HepG2 (cell line): ENCODE measurements around the gene PRDM10. TPM values are rescaled to one million over a fixed set of nuclear protein-coding genes. Genes with fewer than 3 reads are reported as not detected.

Experiments used
- ARID2 ChIP-seq: sonication (generic); formaldehyde crosslinking; IDR thresholded peaks from 2 replicates; pipeline ENCODE4 v1.8.1; 2022; ENCODE audit warnings: mild to moderate bottlenecking, missing genetic modification reagents, borderline replicate concordance
- ATF5 ChIP-seq: sonication (generic); formaldehyde crosslinking; IDR thresholded peaks from 2 replicates; pipeline ENCODE4 v1.4.0; 2020; ENCODE audit warnings: mild to moderate bottlenecking, low read depth, missing genetic modification reagents
- ATF7 ChIP-seq, 2 experiments: fragments of 450-650 bp in 1 of 2; sonication (generic) in 1 of 2; formaldehyde crosslinking in 1 of 2; IDR thresholded peaks; 2 replicates each; pipeline versions ENCODE4 v1.4.0 to v1.6.1; 2016 to 2020; ENCODE audit warnings: antibody characterized with exemption in 1 of 2, mild to moderate bottlenecking in 1 of 2, missing genetic modification reagents in 1 of 2
- CEBPB ChIP-seq: IDR thresholded peaks from 2 replicates; pipeline ENCODE4 v1.6.1; 2011; ENCODE audit warnings: low read depth, low read length, improper control_type of control experiment, borderline replicate concordance
- ERF ChIP-seq: IDR thresholded peaks from 2 replicates; pipeline ENCODE4 v1.6.1; 2018; ENCODE audit warnings: missing biosample characterization, missing genetic modification reagents
- HDAC1 ChIP-seq: sonication (generic); formaldehyde crosslinking; IDR thresholded peaks from 2 replicates; pipeline ENCODE4 v1.5.1; 2020; ENCODE audit warnings: mild to moderate bottlenecking, missing genetic modification reagents
- HDAC6 ChIP-seq: fragments of 200-600 bp; sonication (generic); IDR thresholded peaks from 2 replicates; pipeline ENCODE4 v1.7.0; 2017; ENCODE audit warnings: mild to moderate bottlenecking, antibody characterized with exemption, low read length, low read depth
- KLF12 ChIP-seq: sonication (generic); formaldehyde crosslinking; IDR thresholded peaks from 2 replicates; pipeline ENCODE4 v1.4.0; 2020; ENCODE audit warnings: missing genetic modification reagents, borderline replicate concordance
- KLF9 ChIP-seq: IDR thresholded peaks from 2 replicates; pipeline ENCODE4 v1.6.1; 2016; ENCODE audit warnings: low read depth
- MED8 ChIP-seq: sonication (generic); formaldehyde crosslinking; IDR thresholded peaks from 2 replicates; pipeline ENCODE4 v1.8.1; 2023; ENCODE audit warnings: mild to moderate bottlenecking, missing genetic modification reagents; ENCODE audit not compliant: insufficient replicate concordance
- MXI1 ChIP-seq: IDR thresholded peaks from 3 replicates; pipeline ENCODE4 v1.6.1; 2012; ENCODE audit warnings: low read depth, low read length, inconsistent platforms, borderline replicate concordance
- MYPOP ChIP-seq: sonication (generic); formaldehyde crosslinking; IDR thresholded peaks from 2 replicates; pipeline ENCODE4 v1.8.1; 2023; ENCODE audit warnings: mild to moderate bottlenecking, moderate library complexity, missing genetic modification reagents
- NFE2L1 ChIP-seq: sonication (generic); formaldehyde crosslinking; IDR thresholded peaks from 2 replicates; pipeline ENCODE4 v1.4.0; 2020; ENCODE audit warnings: missing genetic modification reagents, mild to moderate bottlenecking, borderline replicate concordance
- ZNF251 ChIP-seq: sonication (generic); formaldehyde crosslinking; IDR thresholded peaks from 2 replicates; pipeline ENCODE4 v1.9.0; 2021; ENCODE audit warnings: mild to moderate bottlenecking, missing genetic modification reagents
- ZNF333 ChIP-seq: sonication (generic); formaldehyde crosslinking; IDR thresholded peaks from 2 replicates; pipeline ENCODE4 v1.4.0; 2020; ENCODE audit warnings: mild to moderate bottlenecking, missing genetic modification reagents, borderline replicate concordance
- ZNF446 ChIP-seq: sonication (generic); formaldehyde crosslinking; IDR thresholded peaks from 2 replicates; pipeline ENCODE4 v1.5.0; 2020; ENCODE audit warnings: mild to moderate bottlenecking, missing genetic modification reagents
- ZNF720 ChIP-seq: sonication (generic); formaldehyde crosslinking; IDR thresholded peaks from 2 replicates; pipeline ENCODE4 v1.4.0; 2020; ENCODE audit warnings: missing genetic modification reagents
- polyA plus RNA-seq, 8 experiments: library from polyadenylated mRNA; depleted of rRNA in 3 of 8; stranded (reverse) in 7 of 8; unstranded in 1 of 8; fragments of >200 nt; fragmentation: Illumina TruSeq in 4 of 8; extraction: Trizol in 4 of 8; gene quantifications; 2 replicates each; pipeline versions ENCODE4 v1.2.1 to v1.2.3, GENCODE V29; 2011 to 2016; ENCODE audit warnings: low read depth in 4 of 8, missing spikeins in 1 of 8, mixed read lengths in 1 of 8; ENCODE audit not compliant: insufficient read depth in 1 of 8
- total RNA-seq, 5 experiments: library from RNA; depleted of rRNA; stranded (reverse); fragments of >200 nt; fragmentation: Illumina TruSeq; extraction: Trizol; gene quantifications; 2 replicates each; pipeline ENCODE4 v1.2.3, GENCODE V29; 2016; ENCODE audit warnings: low read depth in 1 of 5
- TF ChIP-seq, protein P1 (sequence below): sonication (generic); formaldehyde crosslinking; IDR thresholded peaks from 2 replicates; pipeline ENCODE4 v1.8.0; 2022; ENCODE audit warnings: mild to moderate bottlenecking, missing genetic modification reagents, borderline replicate concordance
- TF ChIP-seq, protein P2 (sequence below): sonication (generic); formaldehyde crosslinking; IDR thresholded peaks from 2 replicates; pipeline ENCODE4 v1.5.1; 2020; ENCODE audit warnings: mild to moderate bottlenecking, missing genetic modification reagents, borderline replicate concordance

Gene PRDM10
- total and polyA plus RNA-seq, 2 of the 13 experiments (the other 11 are each of a cell fraction or from before 2014, with no cell fraction given), result 5.7 to 5.8 TPM

GRCh38 chr11:129995163-129995562, 7.5 kb downstream of the PRDM10 start (continued):
- TF ChIP-seq ZNF333 (CRISPR knock-in tag) (no peak), ZNF720 (no peak), ATF5 (CRISPR knock-in tag) (no peak), ATF7 (IDR thresholded peaks at IDR 0.05) (no peak), ATF7 (CRISPR knock-in tag; IDR thresholded peaks at IDR 0.05) (no peak), KLF9 (CRISPR knock-in tag) (no peak), CEBPB (0 out of 2 replicates have a peak, but pooled peaks have one; percentile 5), KLF12 (CRISPR knock-in tag) (no peak), MXI1 (no peak), ZNF446 (CRISPR knock-in tag) (no peak), ZNF251 (CRISPR knock-in tag) (no peak), ARID2 (CRISPR knock-in tag) (no peak), ERF (CRISPR knock-in tag) (peak; percentile 59; the same call in 1 of the 2 replicates), HDAC1 (CRISPR knock-in tag) (peak; percentile 18), HDAC6 (no peak), MYPOP (no peak), MED8 (CRISPR knock-in tag) (no peak), NFE2L1 (no peak)
- TF ChIP-seq, protein P1, sequence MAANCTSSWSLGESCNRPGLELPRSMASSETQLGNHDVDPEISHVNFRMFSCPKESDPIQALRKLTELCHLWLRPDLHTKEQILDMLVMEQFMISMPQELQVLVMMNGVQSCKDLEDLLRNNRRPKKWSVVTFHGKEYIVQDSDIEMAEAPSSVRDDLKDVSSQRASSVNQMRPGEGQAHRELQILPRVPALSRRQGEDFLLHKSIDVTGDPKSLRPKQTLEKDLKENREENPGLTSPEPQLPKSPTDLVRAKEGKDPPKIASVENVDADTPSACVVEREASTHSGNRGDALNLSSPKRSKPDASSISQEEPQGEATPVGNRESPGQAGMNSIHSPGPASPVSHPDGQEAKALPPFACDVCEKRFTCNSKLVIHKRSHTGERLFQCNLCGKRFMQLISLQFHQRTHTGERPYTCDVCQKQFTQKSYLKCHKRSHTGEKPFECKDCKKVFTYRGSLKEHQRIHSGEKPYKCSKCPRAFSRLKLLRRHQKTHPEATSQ (CRISPR knock-in tag), result no peak
- TF ChIP-seq, protein P2, sequence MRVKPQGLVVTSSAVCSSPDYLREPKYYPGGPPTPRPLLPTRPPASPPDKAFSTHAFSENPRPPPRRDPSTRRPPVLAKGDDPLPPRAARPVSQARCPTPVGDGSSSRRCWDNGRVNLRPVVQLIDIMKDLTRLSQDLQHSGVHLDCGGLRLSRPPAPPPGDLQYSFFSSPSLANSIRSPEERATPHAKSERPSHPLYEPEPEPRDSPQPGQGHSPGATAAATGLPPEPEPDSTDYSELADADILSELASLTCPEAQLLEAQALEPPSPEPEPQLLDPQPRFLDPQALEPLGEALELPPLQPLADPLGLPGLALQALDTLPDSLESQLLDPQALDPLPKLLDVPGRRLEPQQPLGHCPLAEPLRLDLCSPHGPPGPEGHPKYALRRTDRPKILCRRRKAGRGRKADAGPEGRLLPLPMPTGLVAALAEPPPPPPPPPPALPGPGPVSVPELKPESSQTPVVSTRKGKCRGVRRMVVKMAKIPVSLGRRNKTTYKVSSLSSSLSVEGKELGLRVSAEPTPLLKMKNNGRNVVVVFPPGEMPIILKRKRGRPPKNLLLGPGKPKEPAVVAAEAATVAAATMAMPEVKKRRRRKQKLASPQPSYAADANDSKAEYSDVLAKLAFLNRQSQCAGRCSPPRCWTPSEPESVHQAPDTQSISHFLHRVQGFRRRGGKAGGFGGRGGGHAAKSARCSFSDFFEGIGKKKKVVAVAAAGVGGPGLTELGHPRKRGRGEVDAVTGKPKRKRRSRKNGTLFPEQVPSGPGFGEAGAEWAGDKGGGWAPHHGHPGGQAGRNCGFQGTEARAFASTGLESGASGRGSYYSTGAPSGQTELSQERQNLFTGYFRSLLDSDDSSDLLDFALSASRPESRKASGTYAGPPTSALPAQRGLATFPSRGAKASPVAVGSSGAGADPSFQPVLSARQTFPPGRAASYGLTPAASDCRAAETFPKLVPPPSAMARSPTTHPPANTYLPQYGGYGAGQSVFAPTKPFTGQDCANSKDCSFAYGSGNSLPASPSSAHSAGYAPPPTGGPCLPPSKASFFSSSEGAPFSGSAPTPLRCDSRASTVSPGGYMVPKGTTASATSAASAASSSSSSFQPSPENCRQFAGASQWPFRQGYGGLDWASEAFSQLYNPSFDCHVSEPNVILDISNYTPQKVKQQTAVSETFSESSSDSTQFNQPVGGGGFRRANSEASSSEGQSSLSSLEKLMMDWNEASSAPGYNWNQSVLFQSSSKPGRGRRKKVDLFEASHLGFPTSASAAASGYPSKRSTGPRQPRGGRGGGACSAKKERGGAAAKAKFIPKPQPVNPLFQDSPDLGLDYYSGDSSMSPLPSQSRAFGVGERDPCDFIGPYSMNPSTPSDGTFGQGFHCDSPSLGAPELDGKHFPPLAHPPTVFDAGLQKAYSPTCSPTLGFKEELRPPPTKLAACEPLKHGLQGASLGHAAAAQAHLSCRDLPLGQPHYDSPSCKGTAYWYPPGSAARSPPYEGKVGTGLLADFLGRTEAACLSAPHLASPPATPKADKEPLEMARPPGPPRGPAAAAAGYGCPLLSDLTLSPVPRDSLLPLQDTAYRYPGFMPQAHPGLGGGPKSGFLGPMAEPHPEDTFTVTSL, result peak; percentile 78; the same call in 1 of the 2 replicates
